Spleen (tissue), 11 donors: ENCODE results near the gene F2RL3. TPM values are rescaled to one million over a fixed set of nuclear protein-coding genes. Genes with fewer than 3 reads are reported as not detected.

Experiments used
- DNase-seq: peaks from one replicate; pipeline ENCODE4 v3.0.0-alpha.2; 2020
- H3K27ac ChIP-seq, 8 donors: fragments of 200-600 bp; sonication (generic) in 7 of 8; 1 replicate in 4 of 8; 2 replicates in 4 of 8; pipeline versions ENCODE4 v1.5.0 to v1.8.0; 2016 to 2021; ENCODE audit warnings: inconsistent platforms in 4 of 8, mild to moderate bottlenecking in 4 of 8, moderate library complexity in 1 of 8
- H3K27me3 ChIP-seq, 7 donors: fragments of 200-600 bp; sonication (generic) in 6 of 7; replicated peaks in 1 of 7; 1 replicate in 4 of 7; 2 replicates in 3 of 7; pipeline versions ENCODE4 v1.5.0 to v1.8.0; 2016 to 2021; ENCODE audit warnings: inconsistent platforms in 3 of 7, mild to moderate bottlenecking in 1 of 7
- H3K36me3 ChIP-seq, 6 donors: fragments of 200-600 bp; sonication (generic) in 5 of 6; 1 replicate in 4 of 6; 2 replicates in 2 of 6; pipeline versions ENCODE4 v1.5.0 to v1.8.0; 2016 to 2021; ENCODE audit warnings: inconsistent platforms in 2 of 6
- H3K4me1 ChIP-seq, 6 donors: fragments of 200-600 bp; sonication (generic) in 5 of 6; 1 replicate in 3 of 6; 2 replicates in 3 of 6; pipeline versions ENCODE4 v1.5.0 to v1.8.0; 2016 to 2021; ENCODE audit warnings: inconsistent platforms in 3 of 6
- H3K4me3 ChIP-seq, 8 donors: fragments of 200-600 bp; sonication (generic) in 7 of 8; 1 replicate in 4 of 8; 2 replicates in 4 of 8; pipeline versions ENCODE4 v1.5.0 to v1.8.0; 2016 to 2021; ENCODE audit warnings: inconsistent platforms in 4 of 8, mild to moderate bottlenecking in 4 of 8, moderate library complexity in 2 of 8
- H3K9me3 ChIP-seq, 8 donors: fragments of 200-600 bp; sonication (generic) in 7 of 8; 1 replicate in 4 of 8; 2 replicates in 4 of 8; pipeline versions ENCODE4 v1.5.0 to v1.8.0; 2016 to 2021; ENCODE audit warnings: inconsistent platforms in 4 of 8
- POLR2A ChIP-seq, 3 donors: fragments of 450-650 bp; IDR thresholded peaks; one replicate each; pipeline ENCODE4 v1.5.1; 2017; ENCODE audit warnings: antibody characterized with exemption in 3 of 3, mild to moderate bottlenecking in 1 of 3
- POLR2AphosphoS5 ChIP-seq, 3 donors: sonication (generic); formaldehyde crosslinking; IDR thresholded peaks; one replicate each; pipeline ENCODE4 v1.5.1; 2017; ENCODE audit warnings: antibody characterized with exemption in 3 of 3
- WGBS, 5 donors: extraction: QIAGEN DNeasy Blood & Tissue Kit in 3 of 5; methylation state at CpG; one replicate each; pipeline versions ENCODE4 v1.1.5 to v1.1.7; 2013 to 2018; 5-methylcytosine and 5-hydroxymethylcytosine counted together
- intact Hi-C: fragments of 100-400 bp; cut with DNase I; formaldehyde crosslinking; loops from one replicate; pipeline ENCODE4 v1.15.0; 2023; ENCODE audit warnings: low total_unique reads
- polyA plus RNA-seq, 3 donors: library from polyadenylated mRNA; stranded (reverse); fragments of 200-250 nt; gene quantifications; one replicate each; pipeline ENCODE4 v1.2.1, GENCODE V29; 2013
- total RNA-seq, 7 donors: library from RNA; depleted of rRNA in 3 of 7; stranded (reverse); fragments of >200 nt in 3 of 7; fragmentation: NEBNext Ultra II Directional in 4 of 7; extraction: Animal tissue kit (Norgen Biotek cat#: 25700) in 4 of 7; gene quantifications; one replicate each; pipeline versions ENCODE4 v1.1.0 to v1.2.1, GENCODE V29; 2016 to 2021
- TF ChIP-seq, protein P1 (sequence below), 11 experiments: fragments of 200-600 bp in 7 of 11; fragments of 450-650 bp in 4 of 11; sonication (generic) in 4 of 11; IDR thresholded peaks in 8 of 11; conservative IDR thresholded peaks in 3 of 11; 1 replicate in 7 of 11; 2 replicates in 4 of 11; pipeline versions ENCODE4 v1.4.0 to v1.8.0; 2016 to 2021; ENCODE audit warnings: antibody characterized with exemption in 11 of 11, inconsistent platforms in 4 of 11, mild to moderate bottlenecking in 1 of 11
- donor health status: healthy with polysubstance abuse.
- donor health status: DM: no; HTN: no; CAD: no; lungs with moderate emphysema.
- donor health status: DM: no; HTN: no; CAD: no.
- donor health status: Bipolar disorder and iron deficiency.
- donor health status: healthy.
- donor health status: DM: no; HTN: no; CAD: no.
- donor health status: DM: yes; HTN: yes; CAD: no.

The F2RL3 gene
- total and polyA plus RNA-seq, 10 donors: 0.48 to 5.4 (median 1.8) TPM

- no peaks in the 10 kb centered on the region for H3K36me3 ChIP-seq
- TF ChIP-seq POLR2A (IDR thresholded peaks at IDR 0.05) (no peak), POLR2AphosphoS5 (IDR thresholded peaks at IDR 0.05) (no peak)
- TF ChIP-seq, protein P1, sequence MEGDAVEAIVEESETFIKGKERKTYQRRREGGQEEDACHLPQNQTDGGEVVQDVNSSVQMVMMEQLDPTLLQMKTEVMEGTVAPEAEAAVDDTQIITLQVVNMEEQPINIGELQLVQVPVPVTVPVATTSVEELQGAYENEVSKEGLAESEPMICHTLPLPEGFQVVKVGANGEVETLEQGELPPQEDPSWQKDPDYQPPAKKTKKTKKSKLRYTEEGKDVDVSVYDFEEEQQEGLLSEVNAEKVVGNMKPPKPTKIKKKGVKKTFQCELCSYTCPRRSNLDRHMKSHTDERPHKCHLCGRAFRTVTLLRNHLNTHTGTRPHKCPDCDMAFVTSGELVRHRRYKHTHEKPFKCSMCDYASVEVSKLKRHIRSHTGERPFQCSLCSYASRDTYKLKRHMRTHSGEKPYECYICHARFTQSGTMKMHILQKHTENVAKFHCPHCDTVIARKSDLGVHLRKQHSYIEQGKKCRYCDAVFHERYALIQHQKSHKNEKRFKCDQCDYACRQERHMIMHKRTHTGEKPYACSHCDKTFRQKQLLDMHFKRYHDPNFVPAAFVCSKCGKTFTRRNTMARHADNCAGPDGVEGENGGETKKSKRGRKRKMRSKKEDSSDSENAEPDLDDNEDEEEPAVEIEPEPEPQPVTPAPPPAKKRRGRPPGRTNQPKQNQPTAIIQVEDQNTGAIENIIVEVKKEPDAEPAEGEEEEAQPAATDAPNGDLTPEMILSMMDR (IDR thresholded peaks at IDR 0.05 in 8 of 11, conservative IDR thresholded peaks at IDR 0.05 in 3 of 11): no peak
- WGBS, 5 donors: 78 to 87% (median 80%) methylated on average over 12 of the region's 12 CpGs
- H3K4me3 ChIP-seq: peak overlapping the region in 2 of 8 donors; percentile 48 to 80
- no peak for DNase-seq
- H3K27me3 ChIP-seq: peaks cover 0 to 50% (median 5%) of the 10 kb centered on the region in 7 donors
- H3K4me1 ChIP-seq: peaks cover 0 to 60% (median 42%) of the 10 kb centered on the region in 6 donors
- H3K27ac ChIP-seq: no peak overlapping the region
- H3K9me3 ChIP-seq: no peaks in the 10 kb centered on the region
- intact Hi-C loops: loop anchor here (10.0 kb wide), 1 partner anchor 64 kb away; no protein-coding TSS in a partner anchor
Observed at GRCh38 chr19:16898361-16899015, 9.7 kb downstream of the F2RL3 start.

GRCh38 chr19:16899566-16900075 lies 10.8 kb downstream of the F2RL3 start:
- intact Hi-C loops: loop anchor here (10.0 kb wide), 2 partner anchors 65 to 125 kb away; no protein-coding TSS in a partner anchor
- Histone ChIP-seq H3K36me3 (no peaks in the 10 kb centered on the region), H3K4me3 (no peak overlapping the region), H3K27me3 (peaks cover 0 to 39% (median 5%) of the 10 kb centered on the region in 7 donors), H3K9me3 (no peaks in the 10 kb centered on the region), H3K27ac (no peak overlapping the region), H3K4me1 (peaks cover 0 to 49% (median 31%) of the 10 kb centered on the region in 6 donors)
- peak; percentile 84 for DNase-seq
- TF ChIP-seq POLR2A (IDR thresholded peaks at IDR 0.05) (no peak), POLR2AphosphoS5 (IDR thresholded peaks at IDR 0.05) (no peak)
- TF ChIP-seq, protein P1 (IDR thresholded peaks at IDR 0.05 in 8 of 11, conservative IDR thresholded peaks at IDR 0.05 in 3 of 11): peak; percentile 32 to 77 (median 64)
- WGBS, 5 donors: 3 to 12% (median 7%) methylated on average over 7 of the region's 7 CpGs

- Histone ChIP-seq H3K27ac (no peak overlapping the region), H3K36me3 (no peaks in the 10 kb centered on the region), H3K27me3 (peaks cover 0 to 19% (median 0%) of the 10 kb centered on the region in 7 donors), H3K4me1 (peaks cover 0 to 29% (median 14%) of the 10 kb centered on the region in 6 donors), H3K4me3 (no peak overlapping the region), H3K9me3 (no peaks in the 10 kb centered on the region)
- DNase-seq: no peak
- no peak for TF ChIP-seq POLR2A (IDR thresholded peaks at IDR 0.05)
- 83 to 88% (median 85%) methylated on average over 16 to 19 of the region's 19 CpGs for WGBS, 5 donors
- intact Hi-C loops: loop anchor here (10.0 kb wide), 1 partner anchor 127 kb away; no protein-coding TSS in a partner anchor
Observed at GRCh38 chr19:16901491-16902175, 12.8 kb downstream of the F2RL3 start.

DNA sequence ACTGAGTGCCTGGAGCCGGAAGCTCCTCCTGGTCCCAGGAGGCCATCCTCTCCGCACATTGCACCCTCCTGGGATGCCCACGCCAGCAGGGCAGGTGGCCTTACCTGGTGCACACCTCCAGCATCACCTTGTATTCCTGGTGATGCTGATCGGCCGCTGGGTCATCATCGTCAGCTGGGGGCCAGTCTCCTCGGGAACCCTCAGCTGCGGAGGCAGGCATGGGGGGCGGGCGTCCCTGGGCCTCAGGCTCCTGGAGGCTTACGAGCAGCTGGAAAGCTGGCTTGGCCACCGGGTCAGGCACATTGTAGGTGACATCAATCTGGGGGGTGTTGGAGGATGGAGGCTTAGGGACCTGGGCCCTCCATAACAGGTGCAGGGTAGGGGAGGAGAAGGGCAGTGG lies 13.7 kb downstream of the F2RL3 start:
- TF ChIP-seq POLR2A (IDR thresholded peaks at IDR 0.05) (no peak), POLR2AphosphoS5 (IDR thresholded peaks at IDR 0.05) (no peak)
- TF ChIP-seq, protein P1 (IDR thresholded peaks at IDR 0.05 in 8 of 11, conservative IDR thresholded peaks at IDR 0.05 in 3 of 11): no peak
- intact Hi-C loops: loop anchor here (10.0 kb wide), 1 partner anchor 128 kb away; no protein-coding TSS in a partner anchor
- no peak for DNase-seq

More for the DNA sequence above, 13.7 kb downstream of the F2RL3 start:
- Histone ChIP-seq H3K27me3 (peaks cover 0 to 12% (median 0%) of the 10 kb centered on the region in 7 donors), H3K36me3 (no peaks in the 10 kb centered on the region), H3K27ac (no peak overlapping the region), H3K4me3 (no peak overlapping the region), H3K4me1 (peaks cover 0 to 24% (median 12%) of the 10 kb centered on the region in 6 donors), H3K9me3 (no peaks in the 10 kb centered on the region)
- WGBS, 5 donors: 91 to 95% (median 93%) methylated on average over 10 to 12 of the region's 12 CpGs
